HuH-7.5 (cell line): Measurements from ENCODE around the gene ZNG1B.
"Not testable (repeated sequence)": the region's sequence is repeated elsewhere in the genome, so short reads cannot be mapped to it uniquely, and the experiment has no call there.

Experiments
- DNase-seq: peaks from one replicate; pipeline ENCODE4 v3.0.0; 2011; ENCODE audit warnings: low spot score

The ZNG1B gene

DNA sequence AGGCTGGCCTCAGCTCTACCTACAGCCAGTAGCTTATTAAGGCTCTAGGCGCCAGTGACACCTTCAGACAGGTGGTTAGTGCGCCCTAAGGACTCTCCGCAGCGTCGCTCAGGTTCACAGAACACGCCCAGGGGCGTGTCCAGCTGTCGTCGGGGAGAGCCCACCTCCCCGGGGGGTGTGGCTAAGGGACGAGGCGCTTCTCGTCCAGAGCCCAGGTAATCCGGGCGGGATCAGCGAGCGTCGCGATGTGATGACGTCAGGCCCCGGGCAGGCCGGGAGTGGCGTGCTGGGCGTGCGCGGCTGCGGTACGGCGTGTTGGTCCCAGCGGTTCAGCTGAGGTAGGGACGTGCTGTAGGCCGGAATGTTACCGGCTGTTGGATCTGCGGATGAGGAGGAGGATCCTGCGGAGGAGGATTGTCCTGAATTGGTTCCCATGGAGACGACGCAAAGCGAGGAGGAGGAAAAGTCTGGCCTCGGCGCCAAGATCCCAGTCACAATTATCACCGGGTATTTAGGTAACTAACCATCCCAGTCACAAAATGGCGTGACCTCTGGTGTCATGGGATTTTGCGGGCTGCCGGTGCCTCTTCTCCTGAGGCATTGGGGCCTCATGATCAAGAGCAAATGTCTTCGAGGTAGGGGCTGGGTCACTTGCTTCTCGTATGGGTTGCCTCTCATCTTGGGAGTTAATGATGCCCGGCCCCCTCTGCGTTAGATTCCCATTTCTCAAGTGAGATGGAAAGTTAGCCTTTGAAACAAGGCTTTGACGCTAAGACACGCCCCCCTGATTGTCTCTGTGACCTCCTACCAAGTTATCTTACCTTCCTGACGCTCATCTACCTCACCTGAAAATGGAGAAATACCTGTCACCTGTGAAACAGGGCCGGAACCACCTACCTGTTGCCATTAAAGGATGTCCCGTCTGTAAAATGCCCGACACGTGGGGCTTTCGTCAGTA lies at the start of gene ZNG1B:
Gene ZNG1B, plus strand, starts transcription at position 184 of the 958 bp plus-strand sequence. Its CDS starts 178 bp downstream, at position 362.
- not testable (repeated sequence) for DNase-seq

DNA sequence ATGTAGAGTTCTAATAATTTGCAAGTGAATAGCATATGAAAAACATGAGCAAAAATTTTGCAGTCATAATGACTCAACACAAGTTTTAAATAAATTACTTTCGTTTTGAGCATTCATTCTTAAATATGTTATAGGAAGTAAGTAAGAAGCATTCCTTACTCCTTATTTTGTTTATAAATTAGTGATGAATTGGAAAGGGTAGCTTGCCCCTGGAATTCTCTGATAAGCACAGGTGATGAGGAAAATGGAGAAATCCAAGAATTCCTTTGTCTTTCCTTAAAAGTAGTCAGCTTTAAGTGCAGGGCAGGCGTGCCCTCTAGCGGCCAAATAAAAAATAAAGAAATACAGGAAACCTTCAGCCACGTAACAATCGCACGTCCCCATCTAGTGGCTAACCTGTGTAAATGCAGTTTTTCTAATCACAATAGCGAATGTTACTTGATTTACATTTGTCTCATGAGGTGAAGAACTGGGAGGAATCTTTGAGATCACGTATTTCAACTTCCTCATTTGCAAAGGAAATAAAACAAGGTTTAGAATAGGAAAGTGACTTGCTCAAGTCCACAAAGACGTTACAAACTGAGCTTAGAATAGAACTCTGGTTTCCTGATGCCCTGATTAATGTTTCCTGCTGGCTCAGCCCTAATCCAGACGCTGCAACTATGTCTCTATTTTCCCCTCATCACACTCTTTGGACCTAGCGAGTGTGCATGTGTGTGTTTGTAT lies 47.2 kb upstream of the ZNG1B start:
- peak; percentile 40 for DNase-seq

DNA sequence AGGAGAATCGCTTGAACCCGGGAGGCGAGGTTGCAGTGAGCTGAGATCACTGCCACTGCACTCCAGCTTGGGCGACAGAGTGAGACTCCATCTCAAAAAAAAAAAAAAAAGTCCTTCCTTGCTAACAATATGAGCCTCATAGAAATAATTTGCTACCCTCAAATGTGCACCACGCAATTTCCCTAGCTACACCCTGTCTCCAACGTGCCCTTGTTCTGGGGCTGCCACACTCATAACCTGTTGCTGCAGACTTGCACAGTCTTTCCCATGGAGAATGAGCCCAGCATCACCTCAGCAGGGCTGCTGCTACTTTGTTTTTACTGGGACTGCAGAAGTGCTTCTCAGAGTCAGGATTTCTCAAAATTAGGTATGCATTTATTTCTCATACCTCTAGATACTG lies 46.4 kb upstream of the ZNG1B start:
- no peak for DNase-seq

DNA sequence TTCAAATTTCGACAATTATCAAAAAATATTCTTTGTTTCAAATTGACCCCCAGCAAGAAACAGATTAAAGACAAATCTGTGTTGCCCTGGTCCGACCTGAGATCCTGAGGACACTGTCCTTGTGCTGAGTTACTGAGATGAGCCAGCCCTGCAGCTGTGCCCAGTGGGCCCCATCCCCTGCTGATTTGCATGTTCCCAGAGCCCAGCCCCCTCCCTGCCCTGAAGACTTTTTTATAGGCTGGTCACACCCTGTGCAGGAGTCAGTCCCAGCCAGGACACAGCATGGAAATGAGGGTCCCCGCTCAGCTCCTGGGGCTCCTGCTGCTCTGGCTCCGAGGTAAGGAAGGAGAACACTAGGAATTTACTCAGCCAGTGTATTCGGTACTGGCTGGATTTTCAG lies 31.4 kb upstream of the ZNG1B start:
- no peak for DNase-seq

DNA sequence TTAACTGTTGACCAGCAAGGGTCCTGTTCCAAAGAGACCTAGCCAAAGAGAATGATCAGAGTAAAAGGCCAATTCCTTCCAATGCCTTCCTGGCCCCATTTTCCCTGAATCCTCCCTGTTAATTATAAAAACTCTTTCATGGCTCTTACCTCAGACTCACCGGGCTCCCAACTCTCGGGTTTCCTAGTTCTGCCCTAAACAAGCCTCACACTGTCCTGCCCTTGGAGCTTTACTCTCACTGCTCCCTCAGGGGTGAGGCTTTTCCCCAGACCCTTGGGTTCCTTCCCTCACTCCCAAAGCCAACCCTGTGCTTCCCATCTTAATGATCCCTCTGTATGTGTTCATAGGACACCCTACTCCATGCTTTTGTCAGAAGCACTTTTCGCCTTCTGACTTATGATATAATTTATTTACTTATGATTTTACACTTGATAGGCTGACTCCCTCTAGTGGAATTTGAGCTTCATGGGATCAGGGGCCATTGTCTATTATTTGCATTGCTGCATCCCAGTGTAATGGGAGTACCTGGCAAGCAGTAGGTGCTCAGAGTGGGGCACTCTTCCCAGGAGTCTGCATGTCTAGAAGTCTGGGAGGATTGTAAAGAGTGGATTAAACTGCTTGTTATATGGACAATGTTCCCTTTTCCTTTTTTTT lies 29.9 kb upstream of the ZNG1B start:
- DNase-seq: peak; percentile 25

DNA sequence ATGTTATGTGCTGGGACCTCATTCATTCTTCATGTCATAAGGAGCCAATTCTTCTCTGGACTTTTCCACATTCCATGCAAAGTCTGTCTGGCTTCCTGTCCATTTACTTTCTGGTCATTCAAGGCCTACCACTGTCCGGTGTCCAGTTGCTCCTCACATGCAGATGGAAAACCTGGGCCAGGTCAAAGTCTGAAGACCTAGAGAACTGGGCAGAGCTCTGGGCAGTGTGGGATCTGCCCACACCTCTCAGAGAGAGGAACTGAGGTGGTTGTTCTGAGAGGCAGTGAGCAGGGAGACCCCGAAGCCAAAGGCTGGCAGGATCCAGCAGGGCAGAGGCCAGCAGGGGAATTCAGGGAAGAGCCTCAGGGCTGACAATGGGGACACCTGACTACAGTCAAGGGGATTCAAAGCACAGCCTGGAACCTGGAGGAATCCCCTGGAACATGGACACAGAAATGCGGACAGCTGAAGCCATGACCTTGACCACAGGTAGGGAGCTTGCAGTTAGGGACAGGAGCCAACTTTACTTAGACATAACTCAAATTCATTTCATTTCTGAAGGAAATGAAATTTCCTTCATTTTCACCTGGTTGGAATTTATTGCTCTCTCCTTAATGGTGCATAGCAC lies 25.7 kb upstream of the ZNG1B start:
- DNase-seq: not testable (repeated sequence)

DNA sequence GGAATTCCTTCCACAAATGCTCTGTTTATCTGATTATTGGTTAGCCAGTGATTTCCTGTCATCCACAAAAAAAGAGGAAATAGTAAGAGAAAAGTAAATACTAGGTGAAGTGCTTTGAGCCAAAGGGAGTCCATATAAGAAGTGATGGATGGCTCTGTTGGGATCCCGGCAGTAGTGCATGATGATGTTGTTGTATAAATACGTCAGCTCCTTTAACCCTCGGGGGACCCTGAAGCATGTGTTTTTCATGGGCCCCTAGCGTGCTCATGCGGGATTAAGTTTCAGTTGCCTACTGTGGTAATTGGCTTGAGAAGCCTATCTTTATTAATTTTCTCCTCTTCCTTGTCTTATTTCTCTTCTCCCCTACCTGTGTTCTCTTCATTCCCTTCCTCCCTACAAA lies 24.7 kb upstream of the ZNG1B start:
- DNase-seq: not testable (repeated sequence)

DNA sequence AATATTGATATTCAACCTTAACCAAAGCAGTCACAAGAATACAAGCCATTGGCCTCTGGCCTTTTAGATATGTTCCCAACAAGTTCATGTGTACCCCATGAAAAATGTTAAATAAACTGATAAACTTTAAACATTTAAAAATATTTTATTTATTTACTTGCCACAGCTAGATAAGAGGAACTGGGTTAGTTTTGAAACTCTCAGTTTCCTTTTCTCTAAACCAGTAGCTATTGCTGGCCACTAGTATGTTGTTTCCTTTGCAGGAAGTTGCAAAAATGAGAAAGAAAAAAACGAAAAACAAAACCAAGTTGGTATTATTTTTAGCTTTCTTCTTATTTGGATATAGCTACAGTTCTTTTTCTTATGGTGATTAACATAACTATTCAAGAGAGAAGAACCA lies 5.7 kb upstream of the ZNG1B start:
- not testable (repeated sequence) for DNase-seq

DNA sequence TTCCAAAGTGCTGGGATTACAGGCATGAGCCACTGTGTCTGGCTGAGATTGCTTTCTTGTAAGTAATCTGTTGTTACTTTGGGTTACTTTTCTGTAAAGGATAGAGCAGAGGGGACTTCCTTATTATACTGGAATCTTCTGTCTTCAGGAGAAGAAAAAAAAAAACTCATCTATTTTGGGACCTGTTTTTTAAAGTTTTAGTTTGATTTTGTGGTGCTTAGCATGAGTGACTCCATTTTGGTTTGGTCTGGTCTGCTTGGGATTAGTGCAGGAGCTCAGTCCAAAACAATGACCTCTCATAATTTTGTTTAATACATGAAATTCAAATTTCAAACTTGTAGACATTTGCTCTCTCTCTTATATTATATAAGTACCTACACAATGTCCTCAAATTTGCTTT lies 4.0 kb upstream of the ZNG1B start:
- DNase-seq: not testable (repeated sequence)

DNA sequence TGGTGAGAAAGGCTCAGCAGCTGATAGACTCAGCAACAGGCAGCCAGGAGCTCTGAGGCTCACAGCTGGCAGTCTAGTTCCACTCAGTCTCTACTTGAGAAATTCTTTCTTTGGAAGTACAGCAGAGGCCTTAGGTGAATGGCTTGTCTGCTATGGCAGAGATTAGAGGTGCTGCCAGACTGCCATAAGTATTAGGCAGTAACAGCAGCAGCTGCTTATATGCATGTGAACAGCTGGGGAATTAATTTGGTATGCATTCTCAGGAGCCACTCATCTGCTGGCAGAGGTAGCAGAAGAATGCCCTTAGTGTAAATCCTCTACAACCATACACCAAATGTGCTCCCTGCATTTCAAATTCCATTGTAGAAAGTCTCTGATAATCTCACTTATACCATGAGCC lies 28.3 kb downstream of the ZNG1B start:
- DNase-seq: not testable (repeated sequence)

DNA sequence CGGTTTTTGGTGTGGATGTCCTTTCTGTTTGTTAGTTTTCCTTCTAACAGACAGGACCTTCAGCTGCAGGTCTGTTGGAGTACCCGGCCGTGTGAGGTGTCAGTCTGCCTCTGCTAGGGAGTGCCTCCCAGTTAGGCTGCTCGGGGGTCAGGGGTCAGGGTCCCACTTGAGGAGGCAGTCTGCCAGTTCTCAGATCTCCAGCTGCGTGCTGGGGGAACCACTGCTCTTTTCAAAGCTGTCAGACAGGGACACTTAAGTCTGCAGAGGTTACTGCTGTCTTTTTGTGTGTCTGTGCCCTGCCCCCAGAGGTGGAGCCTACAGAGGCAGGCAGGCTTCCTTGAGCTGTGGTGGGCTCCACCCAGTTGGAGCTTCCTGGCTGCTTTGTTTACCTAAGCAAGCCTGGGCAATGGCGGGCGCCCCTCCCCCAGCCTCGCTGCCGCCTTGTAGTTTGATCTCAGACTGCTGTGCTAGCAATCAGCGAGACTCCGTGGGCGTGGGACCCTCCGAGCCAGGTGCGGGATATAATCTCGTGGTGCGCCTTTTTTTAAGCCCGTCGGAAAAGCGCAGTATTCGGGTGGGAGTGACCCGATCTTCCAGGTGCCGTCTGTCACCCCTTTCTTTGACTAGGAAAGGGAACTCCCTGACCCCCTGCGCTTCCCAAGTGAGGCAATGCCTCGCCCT lies 39.3 kb downstream of the ZNG1B start:
- DNase-seq: not testable (repeated sequence)

DNA sequence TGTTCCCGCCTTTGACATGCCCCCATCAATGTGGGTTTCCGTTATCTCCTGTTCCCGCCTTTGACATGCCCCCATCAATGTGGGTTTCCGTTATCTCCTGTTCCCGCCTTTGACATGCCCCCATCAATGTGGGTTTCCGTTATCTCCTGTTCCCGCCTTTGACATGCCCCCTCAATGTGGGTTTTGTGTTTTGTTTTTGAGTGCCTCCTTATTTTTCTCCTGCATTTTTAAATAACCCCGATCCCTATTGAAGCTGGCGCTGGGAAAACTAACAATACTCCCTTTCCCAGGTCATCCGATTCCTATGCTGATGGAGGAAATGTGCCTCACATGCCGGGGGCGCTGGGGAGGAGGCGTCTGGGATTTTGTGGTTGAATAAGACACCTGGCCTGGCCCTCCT lies 59.0 kb downstream of the ZNG1B start:
- DNase-seq: not testable (repeated sequence)

DNA sequence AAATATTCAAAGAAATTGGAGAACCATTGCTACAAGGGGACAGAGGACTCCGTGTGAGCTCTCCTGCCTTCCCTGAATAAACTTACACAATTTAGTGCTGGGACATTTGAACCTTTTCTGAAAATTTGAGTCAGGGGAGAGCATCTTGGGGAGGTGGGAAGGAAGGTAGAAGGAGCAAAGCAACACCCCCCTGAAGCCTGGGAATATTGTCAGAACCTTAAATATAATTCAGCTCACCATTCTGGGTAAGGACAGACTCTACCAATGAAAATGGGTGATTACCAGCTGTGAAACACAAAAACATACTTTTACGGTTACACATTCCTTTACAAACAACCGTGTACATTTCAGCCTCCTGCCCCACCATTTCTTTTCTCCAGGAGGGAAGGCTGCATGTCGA lies 60.9 kb downstream of the ZNG1B start, which contains the start of gene FOXD4L1:
Gene FOXD4L1, plus strand, starts transcription at position 301 of the 400 bp plus-strand sequence. CDS start 592 bp downstream, outside the sequence.
- not testable (repeated sequence) for DNase-seq

DNA sequence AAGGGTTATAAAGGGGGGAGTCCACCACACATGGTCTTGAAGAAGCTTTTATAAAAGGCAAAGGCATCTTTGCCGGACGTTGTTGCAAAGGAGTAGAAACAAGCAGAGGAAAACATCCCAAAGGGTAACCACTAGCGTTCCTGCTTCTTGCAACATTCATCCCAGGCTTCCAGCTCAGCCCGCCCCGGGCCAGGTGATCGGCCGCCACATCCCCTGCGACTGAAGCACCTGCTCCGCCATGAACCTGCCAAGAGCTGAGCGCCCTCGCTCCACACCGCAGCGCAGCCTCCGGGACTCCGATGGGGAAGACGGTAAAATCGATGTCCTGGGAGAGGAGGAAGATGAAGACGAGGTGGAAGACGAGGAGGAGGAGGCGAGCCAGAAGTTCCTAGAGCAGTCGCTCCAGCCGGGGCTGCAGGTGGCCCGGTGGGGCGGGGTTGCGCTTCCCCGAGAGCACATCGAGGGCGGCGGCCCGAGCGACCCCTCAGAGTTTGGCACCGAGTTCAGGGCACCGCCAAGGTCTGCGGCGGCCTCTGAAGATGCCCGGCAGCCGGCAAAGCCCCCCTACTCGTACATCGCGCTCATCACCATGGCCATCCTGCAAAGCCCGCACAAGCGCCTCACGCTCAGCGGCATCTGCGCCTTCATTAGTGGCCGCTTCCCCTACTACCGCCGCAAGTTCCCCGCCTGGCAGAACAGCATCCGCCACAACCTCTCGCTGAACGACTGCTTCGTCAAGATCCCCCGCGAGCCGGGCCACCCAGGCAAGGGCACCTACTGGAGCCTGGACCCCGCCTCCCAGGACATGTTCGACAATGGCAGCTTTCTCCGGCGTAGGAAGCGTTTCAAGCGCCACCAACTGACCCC lies 61.8 kb downstream of the ZNG1B start:
- not testable (repeated sequence) for DNase-seq

DNA sequence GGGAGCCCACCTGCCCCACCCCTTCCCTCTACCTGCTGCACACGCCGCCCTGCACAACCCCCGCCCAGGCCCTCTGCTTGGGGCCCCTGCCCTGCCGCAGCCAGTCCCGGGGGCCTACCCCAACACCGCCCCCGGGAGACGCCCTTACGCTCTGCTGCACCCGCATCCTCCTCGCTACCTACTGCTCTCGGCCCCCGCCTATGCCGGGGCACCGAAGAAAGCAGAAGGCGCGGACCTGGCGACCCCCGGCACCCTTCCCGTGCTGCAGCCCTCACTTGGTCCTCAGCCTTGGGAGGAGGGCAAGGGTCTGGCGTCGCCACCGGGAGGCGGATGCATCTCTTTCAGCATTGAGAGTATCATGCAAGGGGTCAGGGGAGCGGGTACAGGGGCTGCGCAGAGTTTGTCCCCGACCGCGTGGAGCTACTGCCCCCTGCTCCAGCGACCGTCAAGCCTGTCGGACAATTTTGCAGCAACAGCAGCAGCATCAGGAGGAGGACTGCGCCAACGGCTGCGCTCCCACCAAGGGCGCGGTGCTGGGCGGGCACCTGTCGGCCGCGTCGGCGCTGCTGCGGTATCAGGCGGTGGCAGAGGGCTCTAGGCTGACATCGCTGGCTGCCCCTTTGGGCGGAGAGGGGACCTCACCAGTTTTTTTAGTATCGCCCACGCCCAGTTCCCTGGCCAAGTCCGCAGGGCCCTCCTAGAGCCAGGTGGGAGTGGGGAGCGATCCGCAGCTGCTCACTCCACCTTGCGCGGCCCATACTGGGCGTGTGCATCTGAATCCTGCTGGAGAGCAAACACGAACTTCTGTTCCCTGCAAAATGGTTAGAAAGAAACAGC lies 62.6 kb downstream of the ZNG1B start:
- DNase-seq: not testable (repeated sequence)

DNA sequence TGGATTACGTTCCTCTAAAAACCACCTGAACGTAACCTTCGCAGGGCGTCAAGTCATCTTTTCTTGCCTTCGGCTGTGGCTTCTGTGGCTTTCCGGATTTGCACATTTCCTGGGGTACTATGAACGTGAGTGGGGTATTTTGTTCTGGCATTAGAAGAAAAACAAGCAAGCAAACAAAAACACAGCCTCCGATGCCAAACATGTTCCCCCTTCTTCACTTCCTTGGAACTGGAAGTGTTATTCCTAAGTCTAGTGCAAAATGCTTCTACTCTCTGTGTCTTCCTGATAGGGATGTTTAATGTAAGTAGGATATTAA lies 63.2 kb downstream of the ZNG1B start:
- DNase-seq: not testable (repeated sequence)

DNA sequence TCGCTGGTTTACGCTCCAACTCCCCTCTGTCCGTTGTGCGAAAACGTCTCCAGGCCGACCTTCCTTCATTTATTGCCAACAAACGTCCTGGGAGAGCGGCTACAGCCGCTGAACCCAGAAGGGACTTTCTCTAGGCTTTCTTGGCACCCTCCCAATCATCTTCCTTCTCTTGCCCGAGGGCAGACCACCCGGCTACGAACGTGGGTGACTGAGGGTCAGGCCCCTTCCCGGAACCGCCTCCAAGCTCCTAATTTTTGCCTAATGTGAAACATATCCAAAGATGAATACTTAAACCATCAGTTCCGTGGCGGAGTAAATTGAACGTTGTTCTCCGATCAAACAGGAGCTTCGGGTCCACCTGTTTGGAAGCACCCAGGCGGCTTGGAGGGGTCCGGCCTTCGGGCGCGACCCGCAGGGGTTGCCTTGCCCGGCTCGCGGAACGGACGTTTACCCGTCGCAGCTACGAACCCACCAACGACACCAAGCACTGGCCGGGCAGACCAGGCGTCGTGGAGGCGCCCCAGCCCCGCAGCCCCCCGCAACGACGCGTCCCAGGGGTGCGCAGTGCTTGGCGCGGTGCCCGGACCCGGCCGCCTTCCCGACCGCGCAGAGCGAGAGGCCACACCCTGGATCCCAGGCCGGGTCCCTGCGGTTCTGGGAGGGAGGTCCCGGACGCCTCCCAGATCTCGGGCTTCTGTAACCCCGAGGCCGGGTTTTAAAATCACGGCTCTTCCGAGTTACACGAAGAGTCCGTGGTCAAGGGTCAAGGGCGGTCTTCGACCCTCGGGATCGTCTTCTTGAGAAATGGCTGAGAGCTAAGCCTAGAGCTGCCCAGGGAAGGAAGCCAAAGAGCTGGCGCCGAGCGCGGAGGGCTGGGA lies 65.0 kb downstream of the ZNG1B start:
- peak; percentile 1 for DNase-seq
